ENCODE data around the gene POLK.
"Not testable (repeated sequence)": the region's sequence is repeated elsewhere in the genome, so short reads cannot be mapped to it uniquely, and the experiment has no call there.

Gene POLK

DNA sequence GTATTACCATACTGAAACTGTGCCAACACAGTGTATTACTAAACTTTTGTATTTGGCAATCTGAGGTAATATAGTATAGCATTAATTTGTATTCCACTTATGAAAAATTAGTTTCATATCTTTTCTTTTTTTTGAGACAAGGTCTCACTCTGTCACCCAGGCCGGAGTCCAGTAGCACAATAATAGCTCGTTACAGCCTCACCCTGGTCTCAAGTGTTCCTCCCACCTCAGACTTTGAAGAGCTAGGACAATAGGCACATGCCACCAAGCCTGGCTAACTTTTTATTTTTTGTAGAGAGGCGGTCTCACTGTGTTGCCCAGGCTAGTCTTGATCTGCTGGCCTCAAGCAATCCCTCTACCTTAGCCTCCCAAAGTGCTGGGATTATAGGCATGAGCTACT is 36.1 kb downstream of the POLK start:
- no peak for DNase-seq (ENCODE audit: low read depth in 3 of 3)

DNA sequence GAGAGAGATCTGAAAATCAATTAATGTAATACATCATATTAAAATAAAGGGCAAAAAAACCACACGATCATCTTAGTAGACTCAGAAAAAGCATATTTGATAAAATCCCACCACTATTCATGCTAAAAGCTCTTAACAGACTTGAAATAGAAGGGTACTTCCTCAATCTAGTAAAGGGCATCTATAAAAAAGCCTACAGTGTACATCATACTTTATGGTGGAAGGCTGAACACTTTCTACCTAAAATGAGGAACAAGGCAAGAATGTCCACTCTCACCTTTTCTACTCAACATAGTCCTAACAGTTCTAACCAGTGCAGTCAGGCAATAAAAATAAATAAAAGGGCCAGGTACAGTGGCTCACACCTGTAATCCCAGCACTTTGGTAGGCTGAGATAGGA is 38.9 kb downstream of the POLK start:
- DNase-seq (ENCODE audit: low read depth in 3 of 3): no peak

DNA sequence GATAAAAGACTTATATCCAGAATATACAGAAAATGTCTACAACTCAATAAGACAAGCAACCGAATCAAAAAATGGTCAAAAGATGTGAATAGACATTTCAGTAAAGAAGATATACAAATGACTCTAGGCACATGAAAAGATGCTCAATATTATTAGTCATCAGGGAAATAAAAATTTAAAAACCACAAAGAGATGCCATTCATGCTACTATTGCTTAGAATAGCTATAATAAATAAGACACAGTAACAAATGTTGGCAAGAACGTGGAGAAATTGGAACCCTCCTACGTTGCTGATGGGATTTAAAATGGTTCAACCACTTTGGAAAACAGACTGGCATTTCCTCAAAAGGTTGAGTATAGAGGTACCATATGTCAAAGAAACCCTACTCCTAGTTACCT is 39.8 kb downstream of the POLK start:
- no peak for DNase-seq (ENCODE audit: low read depth in 3 of 3)

DNA sequence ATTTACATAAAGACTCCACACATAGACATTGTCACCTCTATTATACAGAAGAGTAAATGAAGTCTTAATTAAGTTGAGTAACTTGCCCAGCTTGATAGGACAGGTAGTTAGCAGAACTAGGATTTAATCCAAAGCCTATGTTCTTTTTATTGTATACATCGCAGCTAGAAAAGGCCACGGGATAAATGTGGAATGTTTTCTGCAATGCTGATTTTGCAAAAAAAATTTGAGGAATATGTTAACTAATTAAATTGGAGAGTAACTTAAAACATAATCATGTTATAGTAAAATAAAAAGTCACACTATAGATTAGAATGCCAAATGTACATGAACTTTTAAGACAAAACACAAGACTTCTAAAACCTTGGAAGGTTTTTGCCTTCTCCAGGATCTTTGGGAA is 41.1 kb downstream of the POLK start:
- no peak for DNase-seq (ENCODE audit: low read depth in 3 of 3)

DNA sequence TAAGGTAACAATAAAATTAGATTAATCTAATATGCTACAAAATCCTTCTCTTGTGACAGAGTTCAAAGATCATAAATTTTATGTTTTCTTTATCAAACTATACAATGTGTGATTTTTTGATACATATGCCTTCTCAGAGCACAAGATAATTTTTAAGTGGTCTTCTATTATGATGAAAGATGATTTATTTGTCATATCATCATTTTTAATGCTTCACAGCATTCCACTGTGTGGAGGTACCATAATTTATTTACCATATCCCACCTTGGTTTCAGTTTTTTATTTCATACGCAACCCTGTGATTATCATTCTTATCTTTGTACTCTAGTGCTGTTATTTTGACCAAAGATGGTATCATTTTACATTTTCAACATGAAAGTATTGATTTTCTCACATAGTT is 41.7 kb downstream of the POLK start:
- no peak for DNase-seq (ENCODE audit: low read depth in 3 of 3)

DNA sequence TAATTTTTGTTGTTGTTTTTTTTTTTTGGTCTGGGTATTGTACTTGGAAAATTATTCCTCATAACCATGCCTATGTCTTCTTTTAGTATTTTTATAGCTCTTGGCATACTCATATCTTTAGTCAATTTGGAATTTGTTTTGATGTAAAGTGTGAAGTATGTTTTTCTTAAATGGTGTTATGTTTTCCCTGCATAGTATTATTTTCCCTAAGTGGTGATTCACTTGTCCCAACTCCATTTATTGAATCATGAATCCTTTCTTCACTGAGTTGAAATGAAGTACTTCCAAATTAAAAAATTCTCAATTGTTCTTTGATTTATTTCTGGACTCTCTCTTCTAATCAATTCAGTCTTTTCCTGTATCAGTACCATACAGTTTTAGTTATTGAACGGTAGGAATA is 46.5 kb downstream of the POLK start:
- no peak for DNase-seq (ENCODE audit: low read depth in 3 of 3)

DNA sequence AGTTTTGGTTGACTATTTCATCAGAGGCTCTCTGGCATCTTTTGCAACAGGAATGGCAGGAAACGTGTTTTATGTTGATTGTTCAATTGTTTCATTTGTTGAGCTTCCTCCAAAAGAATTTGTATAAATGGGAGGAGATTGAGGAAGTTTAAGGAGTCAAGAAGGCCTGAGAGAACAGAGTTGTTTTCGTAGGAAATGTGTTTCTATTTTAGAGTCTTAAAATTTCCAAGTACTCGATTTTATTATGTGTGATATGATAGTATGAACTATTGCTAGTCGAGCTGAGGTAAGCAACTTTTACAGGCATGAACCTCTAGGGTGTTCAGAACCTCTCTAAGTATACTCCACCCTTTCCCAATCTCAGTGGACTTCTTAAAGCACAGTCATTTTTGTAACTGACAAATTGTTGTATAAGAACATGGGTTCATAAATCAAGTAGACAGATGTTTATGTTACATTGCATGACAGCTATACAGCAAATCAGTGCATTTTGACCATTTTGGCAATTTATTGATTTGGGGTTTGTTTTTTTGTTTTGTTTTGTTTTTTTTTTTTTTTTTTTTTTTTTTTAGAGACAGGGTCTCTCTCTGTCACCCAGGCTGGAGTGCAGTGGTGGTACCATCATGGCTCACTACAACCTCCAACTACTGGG is 47.4 kb downstream of the POLK start:
- no peak for DNase-seq (ENCODE audit: low read depth in 3 of 3)

DNA sequence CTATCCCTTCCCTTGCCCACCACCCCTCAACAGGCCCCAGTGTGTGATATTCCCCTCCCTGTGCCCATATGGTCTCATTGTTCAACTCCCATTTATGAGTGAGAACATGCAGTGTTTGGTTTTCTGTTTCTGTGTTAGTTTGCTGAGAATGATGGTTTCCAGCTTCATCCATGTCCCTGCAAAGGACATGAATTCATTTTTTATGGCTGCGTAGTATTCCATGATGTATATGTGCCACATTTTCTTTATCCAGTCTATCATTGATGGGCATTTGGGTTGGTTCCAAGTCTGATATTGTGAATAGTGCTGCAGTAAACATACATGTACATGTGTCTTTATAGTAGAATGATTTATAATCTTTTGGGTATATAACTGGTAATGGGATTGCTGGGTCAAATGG is 49.0 kb downstream of the POLK start:
- DNase-seq (ENCODE audit: low read depth in 3 of 3): not testable (repeated sequence)

DNA sequence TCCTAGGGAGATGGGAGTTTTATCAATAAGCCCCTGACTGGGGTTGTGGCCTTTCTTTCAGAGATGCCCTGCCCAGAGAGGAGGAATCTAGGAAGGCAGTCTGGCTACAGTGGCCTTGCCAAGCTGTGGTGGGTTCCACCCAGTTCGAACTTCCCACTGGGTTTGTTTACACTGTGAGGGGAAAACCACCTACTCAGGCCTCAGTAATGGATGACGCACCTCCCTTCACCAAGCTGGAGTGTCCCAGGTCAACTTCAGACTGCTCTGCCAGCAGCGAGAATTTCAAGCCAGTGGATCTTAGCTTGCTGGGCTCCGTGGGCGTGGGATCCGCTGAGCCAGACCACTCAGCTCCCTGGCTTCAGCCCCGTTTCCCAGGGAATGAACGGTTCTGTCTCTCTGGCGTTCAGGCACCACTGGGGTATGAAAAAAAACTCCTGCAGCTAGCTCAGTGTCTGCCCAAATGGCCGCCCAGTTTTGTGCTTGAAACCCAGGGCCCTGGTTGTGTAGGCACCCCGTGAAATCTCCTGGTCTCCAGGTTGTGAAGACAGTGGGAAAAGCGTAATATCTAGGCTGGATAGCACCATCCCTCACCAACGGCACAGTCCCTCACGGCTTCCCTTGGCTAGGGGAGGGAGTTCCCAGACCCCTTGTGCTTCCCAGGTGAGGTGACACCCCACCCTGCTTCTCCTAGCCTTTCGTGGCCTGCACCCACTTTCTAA is 54.5 kb downstream of the POLK start:
- not testable (repeated sequence) for DNase-seq (ENCODE audit: low read depth in 3 of 3)

DNA sequence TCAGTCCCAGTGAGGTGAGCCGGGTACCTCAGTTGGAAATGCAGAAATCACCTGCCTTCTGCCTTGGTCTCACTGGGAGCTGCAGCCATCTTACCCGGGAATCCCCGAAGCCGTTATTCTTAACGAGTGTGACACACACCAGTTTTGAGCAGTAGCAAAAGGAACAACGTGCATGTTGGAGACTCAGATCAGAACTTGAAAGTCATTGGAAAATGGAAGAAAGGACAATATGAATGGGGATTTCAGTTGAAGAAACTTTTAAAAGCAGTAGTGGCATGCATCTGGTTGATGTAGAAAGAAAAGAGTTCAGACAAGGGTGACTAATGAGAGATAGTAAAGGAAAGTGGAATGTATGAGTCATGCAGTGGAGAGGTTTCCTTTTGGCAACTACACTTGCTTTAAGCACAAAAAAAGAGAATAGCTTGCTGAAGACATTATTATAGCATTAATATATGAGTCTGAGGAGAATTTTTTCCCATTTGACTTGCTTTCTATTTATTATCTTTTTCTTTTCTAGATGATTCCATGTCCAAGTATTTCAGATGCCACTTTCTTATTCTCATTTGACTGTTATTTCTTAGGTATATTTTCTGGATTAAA is 55.1 kb downstream of the POLK start:
- DNase-seq (ENCODE audit: low read depth in 3 of 3): peak; percentile 31 to 51 (median 46)

DNA sequence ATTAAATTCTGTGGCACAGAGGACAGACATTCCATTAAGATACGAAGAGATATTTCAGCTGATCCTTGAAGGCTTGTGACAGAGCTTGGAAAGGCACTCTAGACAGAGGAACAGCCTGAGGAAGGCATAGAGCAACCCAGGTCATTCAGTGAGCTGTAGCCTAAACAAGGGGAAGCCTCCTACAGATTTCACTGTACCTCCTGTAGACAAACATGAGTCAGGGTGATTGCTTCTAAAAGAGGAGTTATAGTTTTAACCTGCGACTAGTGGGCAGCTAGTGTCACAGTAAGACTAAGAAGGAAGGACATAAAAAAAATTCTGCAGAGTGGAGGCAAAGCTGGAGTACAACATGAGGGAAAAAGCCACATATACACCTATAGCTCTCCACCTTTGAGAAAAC is 56.0 kb downstream of the POLK start:
- no peak for DNase-seq (ENCODE audit: low read depth in 3 of 3)

DNA sequence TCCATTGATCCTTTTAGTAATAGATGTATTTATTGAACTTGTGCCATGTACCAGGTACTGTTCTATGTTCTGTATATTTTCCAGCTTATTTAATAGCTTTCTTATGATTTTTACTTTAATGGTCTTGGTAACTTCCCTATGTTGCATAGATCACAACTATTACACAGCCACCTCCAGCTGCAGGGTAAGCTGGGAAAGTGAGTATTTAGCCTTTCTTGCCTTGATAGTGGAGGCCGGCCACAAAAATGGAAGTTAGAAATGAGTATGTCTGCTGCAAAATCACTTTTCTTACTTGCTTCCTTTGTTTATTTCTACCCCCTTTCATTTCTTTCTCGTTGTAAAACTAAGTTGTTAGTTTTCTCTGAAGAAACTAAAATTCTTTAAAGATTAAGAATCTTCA is 56.5 kb downstream of the POLK start:
- DNase-seq (ENCODE audit: low read depth in 3 of 3): no peak

DNA sequence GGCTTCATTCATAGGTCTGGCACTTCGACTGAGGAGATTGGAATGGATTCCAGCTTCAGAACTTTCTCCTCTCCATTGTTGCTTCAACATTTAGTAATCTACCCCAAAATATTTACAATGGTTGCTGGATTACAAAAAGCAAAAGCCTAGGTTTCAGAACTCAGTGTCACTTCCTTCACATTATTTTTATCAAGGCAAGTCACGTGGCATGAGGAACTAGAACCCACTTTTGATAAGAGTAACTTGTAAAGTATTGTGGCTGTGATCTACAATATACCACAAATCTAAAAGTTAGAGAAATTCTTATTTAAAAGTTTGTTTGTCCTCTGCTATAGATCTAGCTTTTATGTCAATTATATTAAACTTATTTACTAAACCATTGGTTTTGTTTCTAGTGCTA is 59.9 kb downstream of the POLK start:
- DNase-seq (ENCODE audit: low read depth in 3 of 3): no peak

DNA sequence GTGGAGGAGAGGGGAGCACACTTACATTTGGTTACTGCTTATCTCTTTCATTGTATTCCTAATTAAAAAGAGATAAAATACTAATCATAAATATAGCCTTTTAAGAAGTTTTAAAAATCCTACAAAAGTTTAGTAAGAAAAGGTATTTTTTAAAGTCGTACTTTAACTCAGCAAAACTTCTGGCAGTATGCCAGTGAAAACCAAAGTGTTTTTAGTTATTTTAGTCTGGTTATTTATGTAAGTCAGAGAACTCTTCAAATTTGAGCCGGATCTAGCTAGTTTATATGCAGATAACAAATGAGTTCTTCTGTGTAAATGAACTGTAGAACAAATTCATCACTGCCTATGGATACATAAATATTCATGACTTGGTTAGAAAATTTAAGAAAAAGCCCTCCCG is 63.1 kb downstream of the POLK start:
- no peak for DNase-seq (ENCODE audit: low read depth in 3 of 3)

DNA sequence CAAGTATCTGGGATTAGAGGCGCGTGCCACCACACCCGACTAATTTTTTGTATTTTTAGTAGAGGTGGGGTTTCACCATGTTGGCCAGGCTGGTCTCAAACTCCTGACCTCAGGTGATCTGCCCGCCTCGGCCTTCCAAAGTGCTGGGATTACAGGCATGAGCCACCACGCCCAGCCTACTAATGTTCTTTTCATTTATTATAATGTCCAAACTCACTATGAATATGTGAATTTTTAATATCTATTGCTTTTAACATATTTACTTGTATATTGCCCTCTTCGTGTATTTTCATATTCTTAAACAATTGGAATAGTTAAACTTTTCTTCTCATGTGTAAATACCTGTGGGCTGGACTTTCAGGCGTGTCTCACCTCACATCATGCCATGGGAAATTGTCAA is 66.6 kb downstream of the POLK start:
- not testable (repeated sequence) for DNase-seq (ENCODE audit: low read depth in 3 of 3)

DNA sequence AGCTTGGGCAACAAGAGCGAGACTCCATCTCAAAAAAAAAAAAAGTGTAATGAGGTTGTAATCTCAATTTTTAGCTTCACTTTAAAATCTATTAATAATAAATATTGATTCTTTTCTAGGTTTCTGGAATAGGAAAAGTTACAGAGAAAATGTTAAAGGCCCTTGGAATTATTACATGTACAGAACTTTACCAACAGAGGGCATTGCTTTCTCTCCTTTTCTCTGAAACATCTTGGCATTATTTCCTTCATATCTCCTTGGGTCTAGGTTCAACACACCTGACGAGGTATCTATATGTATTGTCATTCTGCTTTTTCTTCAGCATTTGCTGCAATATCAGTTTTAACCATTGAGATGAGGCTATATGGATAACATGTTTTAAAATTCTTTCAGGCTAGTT is 73.0 kb downstream of the POLK start:
- no peak for DNase-seq (ENCODE audit: low read depth in 3 of 3)

DNA sequence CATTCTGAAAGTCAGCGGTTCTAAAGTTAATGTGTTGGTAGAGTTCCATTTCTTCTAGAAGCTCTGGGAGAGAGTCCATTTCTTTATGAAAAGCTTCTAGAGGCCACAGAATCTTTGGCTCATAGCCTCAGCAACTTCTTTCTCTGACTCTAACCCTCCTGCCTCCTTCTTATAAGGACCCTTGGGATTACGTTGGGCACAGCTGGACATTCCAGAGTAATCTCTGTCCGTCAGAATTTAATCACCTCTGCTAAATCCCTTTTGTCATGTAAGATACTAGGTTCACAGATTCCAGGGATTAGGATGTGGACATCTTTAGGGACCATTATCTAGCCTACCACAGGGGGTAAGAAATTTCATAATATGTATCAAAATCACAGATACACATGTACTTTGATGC is 77.0 kb downstream of the POLK start:
- no peak for DNase-seq (ENCODE audit: low read depth in 3 of 3)

DNA sequence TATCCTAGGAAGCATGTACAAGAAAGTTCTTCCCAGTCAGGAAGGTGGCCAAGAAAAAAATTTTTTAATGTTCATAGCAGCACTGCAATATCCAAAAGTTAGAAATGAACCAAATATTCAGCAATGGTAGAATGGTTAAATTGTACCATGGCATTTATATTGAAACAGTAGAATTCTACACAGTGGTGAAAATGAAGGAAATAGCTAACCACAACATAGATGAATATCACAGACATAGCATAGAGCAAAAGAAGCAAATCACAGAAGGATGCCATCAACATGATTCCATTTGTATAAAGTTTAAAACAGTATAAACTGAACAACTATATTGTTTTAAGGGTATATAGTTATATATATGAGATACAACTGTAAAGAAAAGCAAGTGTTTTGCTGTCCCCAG is 88.8 kb downstream of the POLK start:
- no peak for DNase-seq (ENCODE audit: low read depth in 3 of 3)

DNA sequence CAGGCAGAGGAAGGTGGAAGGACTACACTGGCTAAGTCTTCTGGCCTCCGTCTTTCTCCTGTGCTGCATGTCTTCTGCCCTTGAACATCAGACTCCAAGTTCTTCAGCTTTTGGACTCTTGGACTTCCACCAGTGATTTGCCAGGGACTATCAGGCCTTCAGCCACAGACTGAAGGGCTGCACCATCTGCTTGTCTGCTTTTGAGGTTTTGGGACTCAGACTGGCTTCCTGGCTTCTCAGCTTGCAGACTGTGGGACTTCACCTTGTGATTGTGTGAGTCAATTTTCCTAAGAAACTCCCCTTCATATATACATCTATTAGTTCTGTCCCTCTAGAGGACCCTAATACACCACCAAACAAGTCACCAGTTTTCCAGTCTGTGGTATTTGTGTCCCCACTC is 89.9 kb downstream of the POLK start:
- DNase-seq (ENCODE audit: low read depth in 3 of 3): no peak

DNA sequence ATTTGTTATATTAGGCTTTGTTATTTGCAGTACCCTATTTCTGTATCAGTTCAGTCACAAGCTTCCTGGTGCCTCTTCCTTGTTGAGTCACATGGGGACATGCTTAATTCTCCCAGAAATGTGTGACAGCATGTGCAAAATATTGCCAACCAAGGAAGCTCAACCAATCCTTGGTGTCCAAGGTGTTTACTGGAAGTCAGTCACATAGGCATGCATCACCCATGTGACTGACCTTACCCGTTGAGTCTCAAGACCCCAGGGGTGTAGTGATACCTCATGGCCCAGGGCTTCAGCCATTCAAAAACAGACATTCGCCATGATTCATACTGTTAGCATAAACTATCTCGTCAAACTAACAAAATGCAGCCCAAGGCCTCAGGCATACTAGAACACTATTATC is 90.3 kb downstream of the POLK start:
- DNase-seq (ENCODE audit: low read depth in 3 of 3): no peak

DNA sequence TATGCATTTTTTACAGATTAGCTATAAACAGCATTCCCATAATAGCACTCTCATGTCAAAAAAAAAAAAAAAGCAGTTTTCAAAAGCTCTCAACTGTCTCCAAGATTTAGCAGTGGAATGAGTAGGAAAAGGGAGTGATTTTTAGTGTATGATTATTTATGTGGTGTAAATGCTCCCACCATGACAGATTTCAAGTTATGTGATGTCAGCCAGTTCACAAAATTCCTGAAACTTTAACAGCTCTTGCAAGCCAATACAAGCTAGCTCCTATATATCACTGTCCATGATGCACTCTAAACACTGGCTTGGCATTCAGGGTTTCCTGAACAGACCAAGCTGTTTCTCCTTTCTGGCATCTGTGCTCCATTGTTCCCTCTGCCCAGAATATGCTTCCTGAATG is 91.7 kb downstream of the POLK start:
- DNase-seq (ENCODE audit: low read depth in 3 of 3): no peak

DNA sequence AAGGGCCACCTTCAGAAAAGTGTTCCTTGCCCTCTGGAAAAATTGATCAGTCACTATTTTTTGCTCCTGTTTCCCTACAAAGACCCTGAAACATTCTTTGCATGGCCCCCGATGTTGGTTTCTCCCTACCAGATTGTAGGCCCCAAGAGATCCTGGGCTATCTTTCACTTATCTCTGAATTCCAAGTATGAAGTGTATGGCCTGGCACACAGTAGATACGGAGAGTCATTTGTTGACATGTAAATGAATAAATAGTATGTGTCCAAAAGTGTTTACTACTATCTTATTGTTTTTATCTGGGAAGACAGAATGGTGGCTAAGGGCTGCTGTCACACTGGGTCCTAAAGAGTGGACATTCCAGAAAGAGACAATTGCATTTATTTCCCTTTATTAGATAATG is 92.1 kb downstream of the POLK start:
- no peak for DNase-seq (ENCODE audit: low read depth in 3 of 3)

DNA sequence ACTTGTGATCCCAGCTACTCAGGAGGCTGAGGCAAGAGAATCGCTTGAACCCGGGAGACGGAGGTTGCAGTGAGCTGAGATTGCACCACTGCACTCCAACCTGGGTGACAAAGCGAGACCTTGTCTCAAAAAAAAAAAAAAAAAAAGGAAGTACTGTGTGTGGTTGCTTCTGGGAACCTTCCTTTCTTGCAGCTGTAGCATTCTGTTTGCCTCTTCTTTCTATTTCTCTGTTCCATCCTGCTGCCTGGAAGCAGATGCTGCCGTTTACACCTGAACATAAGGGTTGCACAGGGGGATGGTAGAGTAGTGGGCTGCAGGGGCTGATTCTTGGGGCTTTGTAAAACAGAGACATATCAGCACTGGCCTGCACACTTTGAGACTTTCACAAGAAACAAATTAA is 95.7 kb downstream of the POLK start:
- DNase-seq (ENCODE audit: low read depth in 3 of 3): not testable (repeated sequence)
